K562 (cell line): ENCODE results near the gene CCDC7. TPM values are rescaled to one million over a fixed set of nuclear protein-coding genes. Genes with fewer than 3 reads are reported as not detected.

Source experiments
- ATAC-seq: fragments of 200-7000 bp; cut with Tn5 transposase; 3 replicates; pipeline ENCODE4 v1.9.1; 2020; ENCODE audit warnings: moderate library complexity
- BruUV-seq: library from RNA; stranded (reverse); fragments of 400-500 nt; replicated peaks from 2 replicates; lab custom pipeline; 2021; lab: Mats Ljungman, UMichigan
- CTCF ChIA-PET: fragments of 300-600 bp; formaldehyde crosslinking; extraction: SDS; loops from one replicate; lab custom pipeline; 2021; ENCODE audit warnings: low intra/inter-chr PET ratio; lab: Yijun Ruan, JAX
- POLR2A ChIA-PET: fragments of 300-600, 350-650 bp; sonication (Branson Sonifier 250); formaldehyde crosslinking; extraction: SDS; loops from one replicate; lab custom pipeline; 2021; ENCODE audit warnings: antibody characterized with exemption, inconsistent platforms; lab: Yijun Ruan, JAX
- DNase-seq, 4 experiments: peaks; one replicate each; pipeline versions ENCODE4 v3.0.0 to v3.0.0-alpha.2; 2011 to 2018; ENCODE audit warnings: low spot score in 3 of 4, mixed read lengths in 3 of 4; ENCODE audit errors: extremely low read depth in 1 of 4
- FAIRE-seq: peaks from 2 replicates; lab custom pipeline; 2011; peaks lifted over from hg19 to GRCh38; lab: Jason Lieb, UNC
- H2AFZ ChIP-seq: 2 replicates; pipeline ENCODE4 v1.6.0; 2011; ENCODE audit warnings: low read depth, low read length, control low read depth, inconsistent platforms
- H3K27ac ChIP-seq: fragments of 200-600 bp; 3 replicates; pipeline ENCODE4 v1.8.0; 2011; ENCODE audit warnings: low read depth, mild to moderate bottlenecking, control low read depth, inconsistent platforms, low read length, moderate library complexity, mixed read lengths; ENCODE audit errors: extremely low read depth
- H3K27me3 ChIP-seq, 2 experiments: fragments of 300-600 bp in 1 of 2; 2 replicates in 1 of 2; 3 replicates in 1 of 2; pipeline versions ENCODE4 v1.6.0 to v1.8.0; 2011; ENCODE audit warnings: inconsistent platforms in 2 of 2, low read length in 2 of 2, mild to moderate bottlenecking in 1 of 2, mixed read lengths in 1 of 2, moderate library complexity in 1 of 2; ENCODE audit not compliant: control insufficient read depth in 2 of 2, insufficient read depth in 2 of 2
- H3K36me3 ChIP-seq: fragments of 300-600 bp; 3 replicates; pipeline ENCODE4 v1.8.0; 2011; ENCODE audit warnings: mild to moderate bottlenecking, low read length, inconsistent platforms; ENCODE audit not compliant: control insufficient read depth, insufficient read depth
- H3K4me1 ChIP-seq, 2 experiments: fragments of 200-600 bp in 1 of 2; replicated peaks in 1 of 2; 2 replicates in 1 of 2; 3 replicates in 1 of 2; pipeline versions ENCODE4 v1.5.1 to v1.8.0; 2011; ENCODE audit warnings: inconsistent platforms in 2 of 2, low read length in 2 of 2, mild to moderate bottlenecking in 1 of 2, mixed read lengths in 1 of 2, moderate library complexity in 1 of 2; ENCODE audit not compliant: control insufficient read depth in 2 of 2, insufficient read depth in 2 of 2
- H3K4me2 ChIP-seq: 2 replicates; pipeline ENCODE4 v1.6.1; 2011; ENCODE audit warnings: low read length, control low read depth, inconsistent platforms, mixed read lengths; ENCODE audit not compliant: insufficient read depth
- H3K4me3 ChIP-seq: fragments of 200-600 bp; sonication (generic), shearing (Covaris generic); 2 replicates; pipeline ENCODE4 v1.5.1; 2016; ENCODE audit warnings: control low read depth, inconsistent platforms
- H3K79me2 ChIP-seq: fragments of 200-600 bp; 3 replicates; pipeline ENCODE4 v1.8.0; 2011; ENCODE audit warnings: low read length, inconsistent platforms; ENCODE audit not compliant: control insufficient read depth, insufficient read depth
- H3K9ac ChIP-seq, 2 experiments: 2 replicates each; pipeline versions ENCODE4 v1.6.0 to v1.6.1; 2011; ENCODE audit warnings: low read depth in 2 of 2, low read length in 2 of 2, control low read depth in 1 of 2, inconsistent platforms in 1 of 2, mild to moderate bottlenecking in 1 of 2, mixed read lengths in 1 of 2; ENCODE audit not compliant: insufficient read depth in 1 of 2
- H3K9me1 ChIP-seq: one replicate; pipeline ENCODE4 v1.6.0; 2011; ENCODE audit warnings: inconsistent platforms, mild to moderate bottlenecking, low read length, moderate library complexity; ENCODE audit not compliant: control insufficient read depth, insufficient read depth
- H3K9me3 ChIP-seq: replicated peaks from 2 replicates; pipeline ENCODE4 v1.5.1; 2011; ENCODE audit warnings: low read depth, low read length, inconsistent platforms; ENCODE audit not compliant: control insufficient read depth, insufficient read depth
- H4K20me1 ChIP-seq: replicated peaks from 2 replicates; pipeline ENCODE4 v1.6.1; 2011; ENCODE audit warnings: low read length, inconsistent platforms, mixed read lengths; ENCODE audit not compliant: control insufficient read depth, insufficient read depth
- CBFA2T3 ChIP-seq: fragments of 450-650 bp; IDR thresholded peaks from 2 replicates; pipeline ENCODE4 v1.6.1; 2017
- CCAR2 ChIP-seq: fragments of 200-400 bp; formaldehyde crosslinking; IDR thresholded peaks from 2 replicates; pipeline ENCODE4 v1.6.1; 2017; ENCODE audit warnings: mild to moderate bottlenecking, low read depth, low read length
- DPF2 ChIP-seq: fragments of 450-650 bp; IDR thresholded peaks from 2 replicates; pipeline ENCODE4 v1.6.1; 2016
- ELF1 ChIP-seq: fragments of 200-800 bp; sonication (Bioruptor generic); IDR thresholded peaks from 2 replicates; pipeline ENCODE4 v1.6.1; 2016; ENCODE audit warnings: missing genetic modification characterization, missing compliant biosample characterization
- FOSL1 ChIP-seq: fragments of 200-800 bp; sonication (Bioruptor generic); conservative IDR thresholded peaks from 2 replicates; pipeline ENCODE4 v1.6.1; 2016; ENCODE audit warnings: missing genetic modification characterization, missing compliant biosample characterization
- HDGF ChIP-seq: fragments of 450-650 bp; IDR thresholded peaks from 2 replicates; pipeline ENCODE4 v1.6.1; 2016
- HNRNPL ChIP-seq: fragments of 200-400 bp; formaldehyde crosslinking; IDR thresholded peaks from 2 replicates; pipeline ENCODE4 v1.6.1; 2017; ENCODE audit warnings: low read depth, mild to moderate bottlenecking, low read length
- MITF ChIP-seq: IDR thresholded peaks from 2 replicates; pipeline ENCODE4 v1.6.1; 2014; ENCODE audit warnings: antibody characterized with exemption
- PTTG1 ChIP-seq: fragments of 450-650 bp; IDR thresholded peaks from 2 replicates; pipeline ENCODE4 v1.6.1; 2016; ENCODE audit warnings: low read depth, mild to moderate bottlenecking, missing genetic modification characterization, missing compliant biosample characterization
- RBM34 ChIP-seq: fragments of 200-400 bp; formaldehyde crosslinking; IDR thresholded peaks from 2 replicates; pipeline ENCODE4 v1.6.1; 2018; ENCODE audit warnings: low read length, borderline replicate concordance; ENCODE audit not compliant: insufficient read depth
- SNIP1 ChIP-seq: fragments of 450-650 bp; IDR thresholded peaks from 2 replicates; pipeline ENCODE4 v1.7.1; 2017; ENCODE audit warnings: low read depth, mild to moderate bottlenecking
- STAT5B ChIP-seq: fragments of 250-450 bp; sonication (Bioruptor Pico); IDR thresholded peaks from 2 replicates; pipeline ENCODE4 v1.8.0; 2021; ENCODE audit warnings: mild to moderate bottlenecking, inconsistent platforms
- ZBED1 ChIP-seq: IDR thresholded peaks from 2 replicates; pipeline ENCODE4 v1.6.1; 2014
- ZFP30 ChIP-seq: fragments of 250-450 bp; sonication (Bioruptor Pico); IDR thresholded peaks from 2 replicates; pipeline ENCODE4 v1.8.0; 2022; ENCODE audit warnings: moderate library complexity, mild to moderate bottlenecking, inconsistent platforms, borderline replicate concordance
- ZMIZ1 ChIP-seq, 2 experiments: fragments of 150-350 bp in 1 of 2; IDR thresholded peaks; 2 replicates each; pipeline ENCODE4 v1.6.1; 2012 to 2016; ENCODE audit warnings: low read depth in 2 of 2, low read length in 2 of 2, mild to moderate bottlenecking in 1 of 2, moderate library complexity in 1 of 2
- ZNF212 ChIP-seq: fragments of 450-650 bp; formaldehyde crosslinking; IDR thresholded peaks from 2 replicates; pipeline ENCODE4 v1.4.0; 2020; ENCODE audit warnings: mild to moderate bottlenecking
- ZNF217 ChIP-seq: sonication (generic); formaldehyde crosslinking; IDR thresholded peaks from 2 replicates; pipeline ENCODE4 v1.8.0; 2022; ENCODE audit warnings: mild to moderate bottlenecking, missing genetic modification reagents
- ZNF79 ChIP-seq: fragments of 250-450 bp; sonication (Bioruptor Pico); IDR thresholded peaks from 2 replicates; pipeline ENCODE4 v1.4.0; 2020; ENCODE audit warnings: low read depth, mild to moderate bottlenecking, moderate library complexity
- WGBS: fragments of 100-300 bp; shearing (Covaris generic); methylation state at CpG from one replicate; pipeline ENCODE4 v1.1.6; 2016; ENCODE audit warnings: low coverage, mixed read lengths; ENCODE audit not compliant: insufficient coverage; ENCODE audit errors: missing lambda C conversion rate; 5-methylcytosine and 5-hydroxymethylcytosine counted together
- in situ Hi-C: fragments of 300-500 bp; cut with MboI; formaldehyde crosslinking; loops from 4 replicates; pipeline ENCODE4 v1.15.0; 2018; ENCODE audit warnings: inconsistent platforms, mixed read lengths
- intact Hi-C: fragments of 100-400 bp; cut with micrococcal nuclease; formaldehyde crosslinking; loops from 2 replicates; pipeline ENCODE4 v1.14.2; 2022
- polyA plus RNA-seq, 8 experiments: library from polyadenylated mRNA; depleted of rRNA in 4 of 8; stranded (reverse) in 5 of 8; unstranded in 3 of 8; fragments of >200 nt; fragmentation: Nextera tagmentation in 2 of 8; fragmentation: Illumina TruSeq in 1 of 8; extraction: Ambion mirVana in 2 of 8; extraction: Trizol in 1 of 8; gene quantifications; 2 replicates each; pipeline versions ENCODE4 v1.2.1 to v1.2.3, GENCODE V29; 2011 to 2014; ENCODE audit warnings: inconsistent platforms in 1 of 8, missing spikeins in 1 of 8
- total RNA-seq, 7 experiments: library from RNA; depleted of rRNA in 6 of 7; stranded (reverse); fragments of >200 nt in 6 of 7; fragmentation: Illumina TruSeq in 2 of 7; extraction: Trizol in 2 of 7; gene quantifications; 2 replicates each; pipeline versions ENCODE4 v1.2.1 to v1.2.3, GENCODE V29; 2011 to 2021; ENCODE audit warnings: low replicate concordance in 1 of 7

Gene CCDC7
- total and polyA plus RNA-seq, 9 of the 15 experiments (the other 6 are each of a cell fraction or from before 2014, with no cell fraction given), result 1.5 to 6.6 (median 2.7) TPM

- in situ Hi-C loops (no loop called here), intact Hi-C loops (no loop called here)
- ChIA-PET CTCF (no interaction called here), POLR2A (no interaction called here)
- H3K4me2 ChIP-seq, result no peak overlapping the region
- no peaks in the 10 kb centered on the region for H4K20me1 ChIP-seq
- no peak for ATAC-seq
- TF ChIP-seq ZNF212 (CRISPR knock-in tag), result no peak
- TF ChIP-seq SNIP1, result no peak
- no peak for TF ChIP-seq RBM34
- TF ChIP-seq MITF, result no peak
- TF ChIP-seq PTTG1 (tag), result no peak
- no peak for TF ChIP-seq HNRNPL
- no peak for TF ChIP-seq ZNF217 (CRISPR knock-in tag)
- no peak for TF ChIP-seq FOSL1 (tag)
- TF ChIP-seq ZNF79, result no peak
- TF ChIP-seq STAT5B, result no peak
- no peak for TF ChIP-seq CCAR2
- no peak for TF ChIP-seq CBFA2T3
- no peak for TF ChIP-seq ELF1
- no peak for TF ChIP-seq ZMIZ1 (IDR thresholded peaks at IDR 0.05; ENCODE audit: low read depth in 2 of 2, low read length in 2 of 2)
- no peak for TF ChIP-seq ZBED1
- TF ChIP-seq HDGF, result no peak
- TF ChIP-seq ZFP30 (CRISPR knock-in tag), result no peak
- TF ChIP-seq DPF2, result no peak
- no peaks in the 10 kb centered on the region for H3K4me1 ChIP-seq
- 0% methylated on average over 2 of the region's 2 CpGs for WGBS
- no peak overlapping the region for H3K27ac ChIP-seq
- H3K36me3 ChIP-seq, result no peaks in the 10 kb centered on the region
- H3K4me3 ChIP-seq, result no peak overlapping the region
- no peak overlapping the region for H2AFZ ChIP-seq
- no peak for FAIRE-seq
- no peaks in the 10 kb centered on the region for H3K27me3 ChIP-seq
- no TSS peak for BruUV-seq
- no peaks in the 10 kb centered on the region for H3K79me2 ChIP-seq
- DNase-seq, result no peak
- no peaks in the 10 kb centered on the region for H3K9me1 ChIP-seq
- no peaks in the 10 kb centered on the region for H3K9me3 ChIP-seq
- no peak overlapping the region for H3K9ac ChIP-seq
Observed at GRCh38 chr10:32600317-32600716, 154.4 kb downstream of the CCDC7 start.
